T-helper 2 cell treated with Interferon-gamma antibody and Interleukin-4, amounts not matched to agents 5 μg/mL and 100 μg/mL, for 36 hours (primary cell): ENCODE data around the gene CASZ1.

Experiments used
- DNase-seq: peaks from one replicate; pipeline ENCODE4 v3.0.0; 2021; ENCODE audit warnings: low spot score
- H3K27ac Mint-ChIP-seq: one replicate; pipeline ENCODE4 v1.8.0; 2021; ENCODE audit warnings: mild to moderate bottlenecking, mixed read lengths
- H3K27me3 Mint-ChIP-seq: one replicate; pipeline ENCODE4 v1.8.0; 2021; ENCODE audit warnings: low read depth, mixed read lengths
- H3K36me3 Mint-ChIP-seq: one replicate; pipeline ENCODE4 v1.8.0; 2021; ENCODE audit warnings: low read depth, mixed read lengths
- H3K4me1 Mint-ChIP-seq: one replicate; pipeline ENCODE4 v1.8.0; 2021; ENCODE audit warnings: low read depth, mixed read lengths
- H3K4me3 Mint-ChIP-seq: one replicate; pipeline ENCODE4 v1.8.0; 2022; ENCODE audit warnings: mild to moderate bottlenecking, moderate library complexity, mixed read lengths
- H3K9me3 Mint-ChIP-seq: one replicate; pipeline ENCODE4 v1.8.0; 2021; ENCODE audit warnings: mixed read lengths

The CASZ1 gene

GRCh38 chr1:10829965-10830515 lies 33.6 kb upstream of the CASZ1 start:
- peaks cover 3% of the 10 kb centered on the region for H3K4me1 Mint-ChIP-seq
- DNase-seq = no peak
- H3K36me3 Mint-ChIP-seq = no peaks in the 10 kb centered on the region

DNA sequence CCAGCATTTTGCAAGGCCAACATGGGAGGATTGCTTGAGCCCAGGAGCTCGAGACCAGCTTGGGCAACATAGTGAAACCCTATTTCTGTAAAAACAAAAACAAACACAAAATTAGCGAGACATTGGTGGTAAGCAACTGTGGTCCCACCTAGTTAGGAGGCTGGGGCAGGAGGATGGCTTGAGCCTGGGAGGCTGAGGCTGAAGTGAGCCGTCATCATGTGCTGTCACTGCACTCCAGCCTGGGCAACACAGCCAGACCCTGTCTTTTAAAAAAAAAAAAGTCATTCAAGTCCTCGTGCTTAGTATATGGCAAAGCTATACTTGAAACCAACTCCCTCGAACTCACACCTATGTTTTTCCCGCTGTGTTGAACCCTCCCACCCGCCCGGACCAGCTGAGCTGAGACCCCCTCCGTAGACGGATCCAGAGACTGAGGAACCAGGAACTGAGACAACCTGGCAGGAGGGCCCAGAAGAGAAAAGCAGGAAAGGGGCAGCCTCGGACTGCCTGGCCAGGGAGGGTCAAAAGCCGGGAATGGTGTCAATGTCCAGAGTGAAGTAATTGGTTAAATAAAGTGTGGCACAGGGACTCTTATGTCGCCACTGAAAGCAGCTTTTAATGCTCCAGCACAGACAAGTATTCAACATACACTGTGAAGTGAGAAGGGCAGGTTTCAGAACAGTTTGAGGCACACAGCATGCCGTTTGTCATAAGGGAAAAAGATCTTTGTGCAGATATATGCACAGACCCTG lies 32.8 kb upstream of the CASZ1 start:
- Mint-ChIP-seq H3K9me3 (no peaks in the 10 kb centered on the region), H3K4me3 (no peak overlapping the region), H3K36me3 (no peaks in the 10 kb centered on the region), H3K27me3 (peaks cover 21% of the 10 kb centered on the region), H3K27ac (no peak overlapping the region), H3K4me1 (peaks cover 3% of the 10 kb centered on the region)
- no peak for DNase-seq

More at GRCh38 chr1:10829965-10830515, 33.6 kb upstream of the CASZ1 start:
- Mint-ChIP-seq H3K4me3 (no peak overlapping the region), H3K9me3 (no peaks in the 10 kb centered on the region), H3K27ac (no peak overlapping the region), H3K27me3 (peaks cover 29% of the 10 kb centered on the region)

DNA sequence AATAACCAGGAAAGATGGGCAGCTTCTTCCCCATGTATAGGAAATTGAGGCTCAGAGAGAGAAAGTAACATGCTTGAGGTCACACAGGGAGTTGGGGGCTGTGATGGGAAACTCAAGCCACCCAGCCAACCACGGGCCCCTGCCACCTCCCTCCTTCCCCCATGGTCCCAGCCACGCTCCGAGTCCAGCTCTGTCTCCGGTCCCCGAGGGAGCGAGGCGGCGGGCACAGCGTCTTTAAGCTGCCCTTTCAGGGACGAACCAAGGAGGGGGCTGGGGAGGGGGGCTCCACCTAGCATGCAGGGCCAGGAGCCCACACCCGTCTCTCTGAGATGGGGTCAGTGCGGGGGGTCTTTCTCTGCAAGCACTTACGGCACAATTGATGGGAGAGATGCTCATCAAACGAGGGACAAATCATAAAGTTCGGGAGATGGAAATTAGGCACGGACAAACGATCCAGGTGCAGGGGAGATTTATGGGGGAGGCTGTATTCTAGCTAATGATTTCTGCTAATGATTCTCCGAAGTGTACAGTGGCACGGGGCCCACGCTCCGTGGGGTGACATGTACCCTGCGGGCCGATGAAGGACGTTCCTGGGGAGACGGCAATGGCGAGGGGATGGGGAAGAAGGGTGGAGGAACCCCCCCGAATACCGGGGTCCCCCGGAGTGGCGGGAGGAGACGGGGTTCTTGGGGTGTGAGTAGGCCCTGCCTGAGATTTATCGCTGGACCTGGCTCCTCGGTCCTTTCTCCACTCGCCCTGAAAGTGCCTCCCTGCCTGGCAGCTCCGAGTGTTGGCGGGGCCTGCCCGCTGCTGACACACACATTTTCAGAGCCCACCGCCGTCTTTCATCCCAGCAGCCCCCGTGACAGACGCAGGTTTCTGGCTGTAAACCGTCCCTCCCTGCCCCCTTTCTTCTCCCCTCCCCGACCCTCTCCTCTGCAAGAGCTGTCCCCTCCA lies 31.2 kb upstream of the CASZ1 start:
- no peak for DNase-seq
- H3K36me3 Mint-ChIP-seq = no peaks in the 10 kb centered on the region
- H3K9me3 Mint-ChIP-seq = no peaks in the 10 kb centered on the region
- peaks cover 15% of the 10 kb centered on the region for H3K27me3 Mint-ChIP-seq
- H3K4me3 Mint-ChIP-seq = no peak overlapping the region
- H3K4me1 Mint-ChIP-seq = peaks cover 3% of the 10 kb centered on the region
- no peak overlapping the region for H3K27ac Mint-ChIP-seq

DNA sequence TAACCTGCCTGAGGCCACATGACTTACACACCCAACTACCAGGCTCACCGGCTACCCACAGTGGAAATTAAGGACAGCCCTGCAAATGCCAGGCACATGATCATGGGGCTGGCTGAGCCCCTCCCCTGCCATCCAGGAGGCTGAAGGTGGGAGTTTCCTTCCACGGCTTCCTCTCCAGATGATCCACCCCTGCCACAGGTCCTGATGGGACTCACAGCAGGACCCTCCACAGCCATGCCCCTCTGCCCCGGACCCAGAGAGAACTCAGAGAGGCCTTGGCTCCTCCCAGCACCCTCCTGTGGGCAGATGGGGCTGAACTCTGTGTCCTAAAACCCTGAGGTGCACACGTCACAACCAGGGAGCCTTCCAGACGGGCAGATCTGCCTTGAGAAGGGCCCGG lies 29.1 kb upstream of the CASZ1 start:
- Mint-ChIP-seq H3K4me1 (no peaks in the 10 kb centered on the region), H3K27me3 (peaks cover 12% of the 10 kb centered on the region), H3K36me3 (no peaks in the 10 kb centered on the region), H3K4me3 (no peak overlapping the region), H3K9me3 (no peaks in the 10 kb centered on the region), H3K27ac (no peak overlapping the region)
- no peak for DNase-seq

GRCh38 chr1:10824821-10825540 lies 28.5 kb upstream of the CASZ1 start:
- peaks cover 12% of the 10 kb centered on the region for H3K27me3 Mint-ChIP-seq
- H3K9me3 Mint-ChIP-seq = no peaks in the 10 kb centered on the region
- no peak overlapping the region for H3K4me3 Mint-ChIP-seq
- no peak for DNase-seq
- no peaks in the 10 kb centered on the region for H3K4me1 Mint-ChIP-seq
- no peak overlapping the region for H3K27ac Mint-ChIP-seq
- no peaks in the 10 kb centered on the region for H3K36me3 Mint-ChIP-seq

DNA sequence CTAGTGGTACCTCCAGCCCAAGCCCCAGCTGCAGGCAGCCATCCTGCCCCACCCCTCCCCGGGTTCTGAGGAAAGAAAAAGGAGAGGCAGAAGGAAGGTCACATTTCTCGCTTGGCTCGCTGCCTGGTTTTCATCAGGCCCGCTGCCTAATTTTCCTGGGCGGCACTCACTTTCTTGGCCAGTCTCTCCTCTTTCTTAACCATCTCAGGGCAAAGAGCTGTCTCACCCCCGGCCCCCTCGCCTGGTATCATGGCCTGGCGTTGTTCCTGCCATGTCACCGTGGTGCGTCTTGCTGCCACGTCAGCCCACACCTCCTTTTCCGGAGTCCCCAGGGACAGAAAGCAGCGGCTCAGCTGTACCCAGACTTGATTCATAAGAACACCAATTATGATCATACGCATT lies 26.6 kb upstream of the CASZ1 start:
- Mint-ChIP-seq H3K9me3 (no peaks in the 10 kb centered on the region), H3K4me3 (no peak overlapping the region), H3K36me3 (no peaks in the 10 kb centered on the region), H3K27ac (no peak overlapping the region), H3K27me3 (peaks cover 3% of the 10 kb centered on the region), H3K4me1 (no peaks in the 10 kb centered on the region)
- DNase-seq = no peak

DNA sequence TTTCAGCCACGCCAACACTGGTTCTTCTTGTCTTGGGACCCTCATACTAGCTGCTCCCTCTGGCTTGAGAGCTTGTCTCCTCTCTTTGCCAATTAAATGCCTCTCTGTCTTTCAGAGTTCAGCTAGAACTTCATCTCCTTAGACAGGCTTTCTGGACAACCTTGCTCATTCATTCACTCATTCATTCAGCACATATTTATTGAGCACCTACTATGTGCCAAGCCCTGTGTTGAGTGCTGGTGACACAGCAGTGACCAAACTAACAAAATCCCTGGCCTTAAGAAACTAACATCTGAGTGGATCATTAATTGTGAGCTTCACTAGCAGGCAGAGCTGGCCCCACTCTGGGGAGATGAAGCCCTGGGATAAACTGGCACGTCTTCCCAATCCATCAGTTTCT lies 24.9 kb upstream of the CASZ1 start:
- Mint-ChIP-seq H3K27ac (no peak overlapping the region), H3K4me1 (no peaks in the 10 kb centered on the region), H3K27me3 (peaks cover 3% of the 10 kb centered on the region), H3K36me3 (no peaks in the 10 kb centered on the region), H3K4me3 (no peak overlapping the region), H3K9me3 (no peaks in the 10 kb centered on the region)
- no peak for DNase-seq

DNA sequence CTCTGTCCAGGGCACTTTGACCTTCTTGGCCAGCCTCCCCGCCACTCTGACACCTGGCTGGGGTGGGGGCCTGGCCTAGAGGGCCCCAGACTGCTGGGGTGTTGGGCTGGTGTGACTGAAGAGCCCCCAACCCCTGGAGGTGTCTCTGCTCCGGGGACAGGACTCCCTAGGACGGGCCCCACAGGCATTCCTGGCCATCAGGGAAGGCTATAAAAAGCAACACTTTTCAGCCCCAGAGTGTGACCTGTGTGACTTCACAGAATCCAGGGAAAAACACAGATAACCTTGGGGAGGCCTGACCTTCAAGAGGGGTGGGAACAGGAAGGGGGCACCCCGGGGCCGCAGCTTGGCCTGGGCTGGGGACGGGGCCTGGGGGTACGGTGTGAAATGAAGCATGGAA lies 24.0 kb upstream of the CASZ1 start:
- DNase-seq = no peak
- no peaks in the 10 kb centered on the region for H3K4me1 Mint-ChIP-seq
- H3K4me3 Mint-ChIP-seq = no peak overlapping the region
- no peaks in the 10 kb centered on the region for H3K36me3 Mint-ChIP-seq
- H3K9me3 Mint-ChIP-seq = no peaks in the 10 kb centered on the region
- no peak overlapping the region for H3K27ac Mint-ChIP-seq
- peaks cover 3% of the 10 kb centered on the region for H3K27me3 Mint-ChIP-seq

GRCh38 chr1:10819198-10819901 lies 22.9 kb upstream of the CASZ1 start:
- Mint-ChIP-seq H3K4me3 (no peak overlapping the region), H3K4me1 (no peaks in the 10 kb centered on the region), H3K27me3 (peaks cover 5% of the 10 kb centered on the region), H3K27ac (no peak overlapping the region), H3K36me3 (no peaks in the 10 kb centered on the region), H3K9me3 (no peaks in the 10 kb centered on the region)
- DNase-seq = no peak

- no peak for DNase-seq
- Mint-ChIP-seq H3K9me3 (no peaks in the 10 kb centered on the region), H3K4me3 (no peak overlapping the region), H3K4me1 (no peaks in the 10 kb centered on the region), H3K27ac (no peak overlapping the region), H3K36me3 (no peaks in the 10 kb centered on the region), H3K27me3 (peaks cover 5% of the 10 kb centered on the region)
These were observed 22.1 kb upstream of the CASZ1 start for GRCh38 chr1:10818262-10819197.

GRCh38 chr1:10816743-10817369 lies 20.4 kb upstream of the CASZ1 start:
- peaks cover 5% of the 10 kb centered on the region for H3K27me3 Mint-ChIP-seq
- no peak overlapping the region for H3K27ac Mint-ChIP-seq
- H3K4me3 Mint-ChIP-seq = no peak overlapping the region

DNA sequence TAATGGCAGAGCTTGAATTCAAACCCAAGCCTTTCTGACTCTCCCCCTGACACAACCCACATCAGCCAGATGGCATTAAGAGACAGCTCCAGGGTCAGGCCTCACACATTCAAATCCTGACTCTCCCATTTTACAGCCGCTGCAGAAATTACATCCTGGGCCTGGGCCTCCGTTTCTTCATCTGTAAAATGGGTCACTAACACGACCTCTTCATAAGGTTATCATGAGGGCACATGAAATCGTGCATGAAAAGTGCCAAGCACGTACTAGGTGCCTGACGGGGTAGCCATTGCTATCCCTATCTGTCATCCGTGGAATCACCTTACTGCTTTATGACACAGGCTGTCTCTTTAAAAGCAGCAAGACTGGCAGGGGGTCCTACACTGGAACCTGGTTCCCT lies 19.8 kb upstream of the CASZ1 start:
- DNase-seq = no peak
- Mint-ChIP-seq H3K27ac (no peak overlapping the region), H3K9me3 (no peaks in the 10 kb centered on the region), H3K4me1 (no peaks in the 10 kb centered on the region), H3K27me3 (peaks cover 5% of the 10 kb centered on the region), H3K4me3 (no peak overlapping the region), H3K36me3 (no peaks in the 10 kb centered on the region)

More at GRCh38 chr1:10816743-10817369, 20.4 kb upstream of the CASZ1 start:
- Mint-ChIP-seq H3K36me3 (no peaks in the 10 kb centered on the region), H3K4me1 (no peaks in the 10 kb centered on the region), H3K9me3 (no peaks in the 10 kb centered on the region)
- DNase-seq = no peak
